ENCODE data around the gene ATP2B1. TPM values are rescaled to one million over a fixed set of nuclear protein-coding genes. Genes with fewer than 3 reads are reported as not detected.

Gene ATP2B1
- total and polyA plus RNA-seq, 2 donors (not counting 1 experiment from before 2014, with no cell fraction given), result 26.1 to 238 TPM

DNA sequence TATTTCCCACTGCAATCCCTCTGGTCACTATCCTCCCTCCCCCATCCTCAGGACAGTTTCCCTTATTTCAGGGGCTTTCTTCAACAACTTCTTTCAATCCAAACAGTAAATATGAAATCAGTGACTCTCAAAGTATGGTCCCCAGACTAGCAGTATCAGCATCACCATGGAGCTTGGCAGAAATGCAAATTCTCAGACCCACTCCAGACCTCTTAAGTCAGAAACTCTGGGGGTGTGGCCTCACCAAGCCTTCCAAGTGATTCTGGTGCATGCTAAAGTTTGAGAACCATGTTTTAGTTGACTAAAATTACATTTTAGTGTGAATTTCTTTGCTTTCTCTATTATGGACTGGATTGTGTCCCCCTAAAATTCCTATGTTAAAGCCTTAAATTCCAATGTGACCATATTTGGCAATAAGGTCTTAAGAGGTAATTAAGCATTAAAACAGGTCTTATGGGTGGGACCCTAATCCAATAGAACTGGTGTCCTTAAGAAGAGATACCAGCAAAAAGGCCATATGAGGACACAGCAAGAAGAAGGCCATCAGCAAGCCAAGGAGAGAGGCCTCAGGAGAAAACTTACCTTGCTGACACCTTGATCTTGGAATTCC is 23.2 kb downstream of the ATP2B1 start:
- Mint-ChIP-seq H3K27me3 (no peaks in the 10 kb centered on the region), H3K9me3 (ENCODE audit: insufficient read depth) (peaks cover 25% of the 10 kb centered on the region), H3K27ac (peak overlapping the region; percentile 42), H3K4me3 (peak overlapping the region; percentile 16), H3K4me1 (peaks cover 56% of the 10 kb centered on the region)
- no peak for ATAC-seq (ENCODE audit: low read depth)
- no peak for DNase-seq
- Histone ChIP-seq H3K4me2 (replicated peaks; ENCODE audit: low read depth, low read length, poor library complexity, severe bottlenecking) (no peak overlapping the region), H3K36me3 (replicated peaks in 1 of 2; ENCODE audit: control extremely low read depth in 1 of 2, control insufficient read depth in 1 of 2, extremely low read depth in 1 of 2, insufficient read depth in 2 of 2, low read length in 1 of 2) (peaks cover 1 to 5% of the 10 kb centered on the region in 2 experiments), H2AFZ (ENCODE audit: insufficient read depth, low read depth, low read length, poor library complexity, severe bottlenecking) (no peak overlapping the region), H3K4me3 (ENCODE audit: control extremely low read depth in 1 of 5, extremely low read depth in 1 of 5, insufficient read depth in 1 of 5, low read depth in 2 of 5, low read length in 4 of 5) (no peak overlapping the region), H3K9ac (ENCODE audit: low read length) (no peak overlapping the region), H3K9me3 (ENCODE audit: control extremely low read depth in 1 of 3, control insufficient read depth in 2 of 3, insufficient read depth in 1 of 3, low read length in 2 of 3) (peaks cover 1 to 15% (median 4%) of the 10 kb centered on the region in 3 donors), H3K27me3 (replicated peaks in 1 of 4; ENCODE audit: control extremely low read depth in 1 of 4, control insufficient read depth in 3 of 4, insufficient read depth in 4 of 4, low read length in 3 of 4) (no peaks in the 10 kb centered on the region), H3K27ac (ENCODE audit: low read length in 2 of 2) (peak overlapping the region in 1 of 2 donors; percentile 7), H3K4me1 (ENCODE audit: control insufficient read depth in 2 of 2, insufficient read depth in 2 of 2, low read length in 2 of 2) (peaks cover 6 to 29% of the 10 kb centered on the region in 2 donors), H4K20me1 (ENCODE audit: control insufficient read depth, insufficient read depth, low read length, poor library complexity, severe bottlenecking) (peaks cover 82% of the 10 kb centered on the region), H3K79me2 (ENCODE audit: control insufficient read depth, insufficient read depth, low read length) (peaks cover 100% of the 10 kb centered on the region)
- ChIA-PET CTCF (no interaction called here), POLR2A (interaction anchor here (0.8 kb wide), 1 partner anchor 9 kb away, joined by 3 read pairs; no protein-coding TSS in a partner anchor)
- intact Hi-C loops (cut with micrococcal nuclease), result no loop called here
- TF ChIP-seq, protein P1, sequence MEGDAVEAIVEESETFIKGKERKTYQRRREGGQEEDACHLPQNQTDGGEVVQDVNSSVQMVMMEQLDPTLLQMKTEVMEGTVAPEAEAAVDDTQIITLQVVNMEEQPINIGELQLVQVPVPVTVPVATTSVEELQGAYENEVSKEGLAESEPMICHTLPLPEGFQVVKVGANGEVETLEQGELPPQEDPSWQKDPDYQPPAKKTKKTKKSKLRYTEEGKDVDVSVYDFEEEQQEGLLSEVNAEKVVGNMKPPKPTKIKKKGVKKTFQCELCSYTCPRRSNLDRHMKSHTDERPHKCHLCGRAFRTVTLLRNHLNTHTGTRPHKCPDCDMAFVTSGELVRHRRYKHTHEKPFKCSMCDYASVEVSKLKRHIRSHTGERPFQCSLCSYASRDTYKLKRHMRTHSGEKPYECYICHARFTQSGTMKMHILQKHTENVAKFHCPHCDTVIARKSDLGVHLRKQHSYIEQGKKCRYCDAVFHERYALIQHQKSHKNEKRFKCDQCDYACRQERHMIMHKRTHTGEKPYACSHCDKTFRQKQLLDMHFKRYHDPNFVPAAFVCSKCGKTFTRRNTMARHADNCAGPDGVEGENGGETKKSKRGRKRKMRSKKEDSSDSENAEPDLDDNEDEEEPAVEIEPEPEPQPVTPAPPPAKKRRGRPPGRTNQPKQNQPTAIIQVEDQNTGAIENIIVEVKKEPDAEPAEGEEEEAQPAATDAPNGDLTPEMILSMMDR (IDR thresholded peaks at IDR 0.05), result no peak
- no peak for TF ChIP-seq EZH2 (IDR thresholded peaks at IDR 0.05; ENCODE audit: borderline replicate concordance, insufficient read depth, low read depth, low read length, poor library complexity, severe bottlenecking)

DNA sequence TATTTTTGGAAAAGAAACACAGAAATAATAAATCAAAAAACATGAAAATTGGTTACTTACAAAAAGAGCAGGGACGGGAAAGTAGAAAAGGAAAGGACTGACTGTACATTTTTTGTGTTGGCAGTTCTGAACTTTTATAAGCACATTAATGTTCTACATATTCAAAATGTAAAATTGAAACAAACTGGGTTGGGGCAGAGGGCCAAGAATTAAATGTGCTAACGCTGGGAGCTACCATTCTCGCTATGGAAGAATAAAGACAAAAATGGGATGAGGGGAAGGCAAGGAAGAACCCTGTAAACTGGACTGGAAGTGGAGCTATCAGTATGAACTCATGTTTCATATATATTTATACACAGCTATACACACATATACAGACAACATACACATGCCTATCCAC is 24.5 kb downstream of the ATP2B1 start:
- no CpG with 5 or more reads among the region's 3 CpGs for WGBS (ENCODE audit: insufficient coverage)
- no peak overlapping the region for H3K4me3 ChIP-seq (ENCODE audit: control extremely low read depth in 1 of 5, extremely low read depth in 1 of 5, insufficient read depth in 1 of 5, low read depth in 2 of 5, low read length in 4 of 5)
- no peak overlapping the region for H2AFZ ChIP-seq (ENCODE audit: insufficient read depth, low read depth, low read length, poor library complexity, severe bottlenecking)
- TF ChIP-seq EZH2 (IDR thresholded peaks at IDR 0.05; ENCODE audit: borderline replicate concordance, insufficient read depth, low read depth, low read length, poor library complexity, severe bottlenecking), result no peak
- TF ChIP-seq, protein P1 (IDR thresholded peaks at IDR 0.05), result no peak
- DNase-seq, result no peak
- peaks cover 100% of the 10 kb centered on the region for H3K79me2 ChIP-seq (ENCODE audit: control insufficient read depth, insufficient read depth, low read length)
- peaks cover 54% of the 10 kb centered on the region for H3K4me1 Mint-ChIP-seq
- ATAC-seq (ENCODE audit: low read depth), result no peak
- peaks cover 1 to 5% of the 10 kb centered on the region in 2 experiments for H3K36me3 ChIP-seq (replicated peaks in 1 of 2; ENCODE audit: control extremely low read depth in 1 of 2, control insufficient read depth in 1 of 2, extremely low read depth in 1 of 2, insufficient read depth in 2 of 2, low read length in 1 of 2)
- H3K9me3 ChIP-seq (ENCODE audit: control extremely low read depth in 1 of 3, control insufficient read depth in 2 of 3, insufficient read depth in 1 of 3, low read length in 2 of 3), result peaks cover 1 to 27% (median 4%) of the 10 kb centered on the region in 3 donors
- intact Hi-C loops (cut with micrococcal nuclease), result no loop called here
- no peak overlapping the region for H3K27ac Mint-ChIP-seq
- peaks cover 13 to 25% of the 10 kb centered on the region in 2 donors for H3K4me1 ChIP-seq (ENCODE audit: control insufficient read depth in 2 of 2, insufficient read depth in 2 of 2, low read length in 2 of 2)
- peaks cover 82% of the 10 kb centered on the region for H4K20me1 ChIP-seq (ENCODE audit: control insufficient read depth, insufficient read depth, low read length, poor library complexity, severe bottlenecking)
- ChIA-PET CTCF (no interaction called here), POLR2A (no interaction called here)
- H3K27me3 ChIP-seq (replicated peaks in 1 of 4; ENCODE audit: control extremely low read depth in 1 of 4, control insufficient read depth in 3 of 4, insufficient read depth in 4 of 4, low read length in 3 of 4), result no peaks in the 10 kb centered on the region
- H3K4me3 Mint-ChIP-seq, result no peak overlapping the region
- no peaks in the 10 kb centered on the region for H3K27me3 Mint-ChIP-seq
- no peak overlapping the region for H3K4me2 ChIP-seq (replicated peaks; ENCODE audit: low read depth, low read length, poor library complexity, severe bottlenecking)
- H3K9me3 Mint-ChIP-seq (ENCODE audit: insufficient read depth), result peaks cover 29% of the 10 kb centered on the region
- no peak overlapping the region for H3K9ac ChIP-seq (ENCODE audit: low read length)
- H3K27ac ChIP-seq (ENCODE audit: low read length in 2 of 2), result no peak overlapping the region
